ENCODE results near the gene FAM3D. TPM values are rescaled to one million over a fixed set of nuclear protein-coding genes. Genes with fewer than 3 reads are reported as not detected.

The FAM3D gene
- total RNA-seq, 1 donor from 2014 or later = 0.11 TPM

GRCh38 chr3:58646503-58646902 lies 20.1 kb downstream of the FAM3D start:
- no peak overlapping the region for H2AFZ ChIP-seq (replicated peaks)
- no peak overlapping the region for H3K4me3 Mint-ChIP-seq
- no peaks in the 10 kb centered on the region for H3K4me1 ChIP-seq
- peaks cover 2% of the 10 kb centered on the region for H3K9me3 Mint-ChIP-seq
- H3K9ac ChIP-seq = no peak overlapping the region
- H3K36me3 Mint-ChIP-seq = no peaks in the 10 kb centered on the region
- DNase-seq (ENCODE audit: low spot score) = no peak
- H3K79me2 ChIP-seq (ENCODE audit: low read depth) = no peaks in the 10 kb centered on the region
- TF ChIP-seq CTCF (IDR thresholded peaks at IDR 0.05) (no peak), EZH2phosphoT487 (IDR thresholded peaks at IDR 0.05) (no peak), EZH2 (IDR thresholded peaks at IDR 0.05) (no peak)
- no peaks in the 10 kb centered on the region for H4K20me1 ChIP-seq (ENCODE audit: low read depth)
- H3K4me1 Mint-ChIP-seq = no peaks in the 10 kb centered on the region
- H3K27me3 Mint-ChIP-seq (ENCODE audit: insufficient read depth, low read depth) = peaks cover 7% of the 10 kb centered on the region
- no peak overlapping the region for H3K27ac ChIP-seq
- H3K36me3 ChIP-seq = no peaks in the 10 kb centered on the region
- H3K4me3 ChIP-seq = no peak overlapping the region
- no peak overlapping the region for H3K27ac Mint-ChIP-seq
- H3F3A ChIP-seq (ENCODE audit: low read depth) = no peaks in the 10 kb centered on the region
- H3K4me2 ChIP-seq = no peak overlapping the region
- H3K9me3 ChIP-seq (ENCODE audit: low read depth) = no peaks in the 10 kb centered on the region
- peaks cover 4% of the 10 kb centered on the region for H3K27me3 ChIP-seq

GRCh38 chr3:58645726-58646125 lies 20.8 kb downstream of the FAM3D start:
- H3K9me3 Mint-ChIP-seq = peaks cover 2% of the 10 kb centered on the region
- H3K4me3 Mint-ChIP-seq = no peak overlapping the region
- H3K27me3 Mint-ChIP-seq (ENCODE audit: insufficient read depth, low read depth) = peaks cover 4% of the 10 kb centered on the region
- no peak overlapping the region for H3K9ac ChIP-seq
- no peaks in the 10 kb centered on the region for H3K4me1 ChIP-seq
- H3K36me3 Mint-ChIP-seq = no peaks in the 10 kb centered on the region
- no peak overlapping the region for H2AFZ ChIP-seq (replicated peaks)
- no peaks in the 10 kb centered on the region for H3K9me3 ChIP-seq (ENCODE audit: low read depth)
- H3K4me2 ChIP-seq = no peak overlapping the region
- TF ChIP-seq CTCF (IDR thresholded peaks at IDR 0.05) = no peak
- TF ChIP-seq EZH2 (IDR thresholded peaks at IDR 0.05) = no peak
- TF ChIP-seq EZH2phosphoT487 (IDR thresholded peaks at IDR 0.05) = no peak
- no peak overlapping the region for H3K27ac ChIP-seq
- no peaks in the 10 kb centered on the region for H3K36me3 ChIP-seq
- H3K4me3 ChIP-seq = no peak overlapping the region
- no peaks in the 10 kb centered on the region for H3K79me2 ChIP-seq (ENCODE audit: low read depth)
- H3F3A ChIP-seq (ENCODE audit: low read depth) = no peaks in the 10 kb centered on the region
- no peak overlapping the region for H3K27ac Mint-ChIP-seq
- no peak for DNase-seq (ENCODE audit: low spot score)
- H4K20me1 ChIP-seq (ENCODE audit: low read depth) = no peaks in the 10 kb centered on the region
- no peaks in the 10 kb centered on the region for H3K4me1 Mint-ChIP-seq
- peaks cover 9% of the 10 kb centered on the region for H3K27me3 ChIP-seq

- no peaks in the 10 kb centered on the region for H3K4me1 ChIP-seq
- H4K20me1 ChIP-seq (ENCODE audit: low read depth) = no peaks in the 10 kb centered on the region
- Mint-ChIP-seq H3K4me3 (no peak overlapping the region), H3K27me3 (ENCODE audit: insufficient read depth, low read depth) (peaks cover 4% of the 10 kb centered on the region), H3K9me3 (no peaks in the 10 kb centered on the region), H3K27ac (no peak overlapping the region), H3K36me3 (no peaks in the 10 kb centered on the region), H3K4me1 (no peaks in the 10 kb centered on the region)
- H3K27ac ChIP-seq = no peak overlapping the region
- no peaks in the 10 kb centered on the region for H3K36me3 ChIP-seq
- H3K4me2 ChIP-seq = no peak overlapping the region
- DNase-seq (ENCODE audit: low spot score) = no peak
- H3K79me2 ChIP-seq (ENCODE audit: low read depth) = no peaks in the 10 kb centered on the region
- H3K9ac ChIP-seq = no peak overlapping the region
- no peak overlapping the region for H2AFZ ChIP-seq (replicated peaks)
- H3K9me3 ChIP-seq (ENCODE audit: low read depth) = no peaks in the 10 kb centered on the region
- H3F3A ChIP-seq (ENCODE audit: low read depth) = no peaks in the 10 kb centered on the region
- H3K27me3 ChIP-seq = peaks cover 36% of the 10 kb centered on the region
- no peak overlapping the region for H3K4me3 ChIP-seq
- TF ChIP-seq EZH2phosphoT487 (IDR thresholded peaks at IDR 0.05) (no peak), CTCF (IDR thresholded peaks at IDR 0.05) (no peak), EZH2 (IDR thresholded peaks at IDR 0.05) (no peak)
Measured at GRCh38 chr3:58642846-58643245, 23.7 kb downstream of the FAM3D start.
